GM21737 (cell line): ENCODE data around the gene TTYH3.
A peak's percentile ranks its signal among the peaks of the same experiment; 100 is the strongest.
"Not testable (repeated sequence)": the region's sequence is repeated elsewhere in the genome, so short reads cannot be mapped to it uniquely, and the experiment has no call there.

Source experiments
- ATAC-seq: cut with Tn5 transposase; IDR thresholded peaks from one replicate; pipeline ENCODE4 v1.9.1; 2021; ENCODE audit warnings: mild to moderate bottlenecking, moderate library complexity; ENCODE audit not compliant: unreplicated experiment

Gene TTYH3, protein sequence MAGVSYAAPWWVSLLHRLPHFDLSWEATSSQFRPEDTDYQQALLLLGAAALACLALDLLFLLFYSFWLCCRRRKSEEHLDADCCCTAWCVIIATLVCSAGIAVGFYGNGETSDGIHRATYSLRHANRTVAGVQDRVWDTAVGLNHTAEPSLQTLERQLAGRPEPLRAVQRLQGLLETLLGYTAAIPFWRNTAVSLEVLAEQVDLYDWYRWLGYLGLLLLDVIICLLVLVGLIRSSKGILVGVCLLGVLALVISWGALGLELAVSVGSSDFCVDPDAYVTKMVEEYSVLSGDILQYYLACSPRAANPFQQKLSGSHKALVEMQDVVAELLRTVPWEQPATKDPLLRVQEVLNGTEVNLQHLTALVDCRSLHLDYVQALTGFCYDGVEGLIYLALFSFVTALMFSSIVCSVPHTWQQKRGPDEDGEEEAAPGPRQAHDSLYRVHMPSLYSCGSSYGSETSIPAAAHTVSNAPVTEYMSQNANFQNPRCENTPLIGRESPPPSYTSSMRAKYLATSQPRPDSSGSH

GRCh38 chr7:2631946-2632732, at the start of gene TTYH3:
TTYH3 (plus strand) TSS chr7:2631986; CDS start chr7:2632156, 170 bp downstream.
- ATAC-seq = peak; percentile 26

DNA sequence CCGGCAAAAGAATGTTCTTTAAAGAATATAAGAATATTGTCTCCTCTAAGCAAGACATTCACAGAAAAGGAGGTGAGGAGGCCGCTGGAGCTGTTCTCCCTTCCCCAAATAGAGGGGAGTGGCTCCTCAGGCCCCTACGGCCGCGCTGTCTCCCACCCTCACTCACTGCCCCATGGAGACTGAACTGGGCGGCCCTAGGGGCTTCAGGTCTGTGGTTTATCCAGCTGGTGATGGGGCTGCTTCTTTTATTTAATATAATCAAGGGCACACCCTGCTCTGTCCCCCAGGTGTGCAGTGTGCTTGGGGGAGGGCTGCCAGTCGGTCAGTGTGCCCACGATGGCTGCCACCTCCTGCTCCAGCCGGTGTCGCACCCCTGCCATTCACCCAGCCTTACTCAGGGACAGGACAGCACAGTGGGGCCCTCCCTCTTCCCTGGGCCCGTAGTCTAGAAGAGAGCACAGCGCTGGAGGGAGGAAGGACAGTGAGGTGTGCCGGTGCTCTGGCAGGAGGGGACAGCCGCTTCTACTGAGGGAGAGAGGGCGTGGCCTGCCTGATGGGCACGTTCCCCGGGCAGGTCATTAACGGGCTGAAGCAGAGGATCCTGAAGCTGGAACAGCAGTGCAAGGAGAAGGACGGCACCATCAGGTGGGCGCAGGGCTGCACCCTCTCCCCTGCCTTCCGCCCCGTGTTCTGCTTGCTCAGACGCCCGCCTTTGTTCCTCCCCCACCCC, 49.6 kb upstream of the TTYH3 start:
- ATAC-seq = no peak

- no peak for ATAC-seq
Observed at GRCh38 chr7:2583798-2584580, 47.8 kb upstream of the TTYH3 start.

DNA sequence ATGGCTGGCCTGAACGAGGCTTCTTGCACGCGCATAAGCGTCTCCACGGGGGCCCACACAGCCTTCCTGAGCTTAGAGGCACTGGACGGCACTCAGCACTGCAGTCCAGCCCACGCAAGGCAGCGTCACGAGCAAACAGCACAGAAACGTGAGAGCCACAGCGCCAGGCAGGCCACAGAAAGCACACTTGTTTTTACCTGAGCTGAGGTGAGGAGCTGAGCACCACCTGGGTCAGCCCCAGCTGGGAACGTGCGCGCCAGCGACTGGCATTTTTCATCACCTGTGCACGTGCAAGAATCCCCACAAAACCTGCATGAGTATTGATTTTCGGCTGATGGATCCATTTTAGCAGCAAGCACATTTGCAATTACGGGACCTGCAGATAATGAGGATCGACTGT, 46.3 kb upstream of the TTYH3 start:
- no peak for ATAC-seq

GRCh38 chr7:2586326-2587020, 45.3 kb upstream of the TTYH3 start:
- ATAC-seq = no peak

GRCh38 chr7:2587134-2587533, 44.7 kb upstream of the TTYH3 start:
- ATAC-seq = no peak

GRCh38 chr7:2587778-2588177, 44.0 kb upstream of the TTYH3 start:
- ATAC-seq = no peak

DNA sequence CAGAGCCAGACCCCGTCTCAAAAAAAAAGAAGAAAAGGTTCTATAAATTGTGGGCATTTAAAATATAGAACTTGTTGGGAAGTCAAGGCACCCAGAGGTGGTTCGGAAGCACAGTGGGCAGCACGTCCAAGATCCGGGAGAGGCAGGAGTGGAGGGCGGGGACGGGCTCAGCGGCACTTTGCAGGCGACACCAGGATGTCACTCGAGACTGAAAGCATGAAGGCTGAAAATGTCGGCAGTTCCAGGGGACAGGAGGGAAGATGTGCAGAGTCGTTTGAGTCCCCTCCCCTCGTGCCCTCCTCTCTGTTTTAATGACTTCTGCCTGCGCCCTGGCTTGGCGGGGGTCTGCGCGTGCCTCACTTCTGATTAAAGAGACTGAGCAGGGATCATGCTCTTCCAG, 42.4 kb upstream of the TTYH3 start:
- no peak for ATAC-seq

DNA sequence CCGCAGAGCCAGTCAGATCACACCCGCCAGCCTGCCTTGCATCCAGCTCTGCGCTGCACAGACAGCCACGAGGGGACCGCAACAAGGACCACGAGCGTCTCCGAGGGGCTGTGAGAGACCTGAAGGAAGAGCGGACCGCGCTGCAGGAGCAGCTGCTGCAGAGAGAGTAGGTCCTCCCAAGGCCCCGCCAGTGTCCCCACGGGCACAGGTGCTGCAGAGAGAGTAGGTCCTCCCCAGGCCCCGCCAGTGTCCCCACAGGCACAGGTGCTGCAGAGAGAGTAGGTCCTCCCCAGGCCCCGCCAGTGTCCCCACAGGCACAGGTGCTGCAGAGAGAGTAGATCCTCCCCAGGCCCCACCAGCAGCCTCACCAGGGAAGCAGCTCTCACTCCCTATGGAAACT, 41.8 kb upstream of the TTYH3 start:
- ATAC-seq = not testable (repeated sequence)

GRCh38 chr7:2592375-2592865, 39.4 kb upstream of the TTYH3 start:
- ATAC-seq = no peak

GRCh38 chr7:2593036-2593727, 38.6 kb upstream of the TTYH3 start:
- ATAC-seq = no peak

DNA sequence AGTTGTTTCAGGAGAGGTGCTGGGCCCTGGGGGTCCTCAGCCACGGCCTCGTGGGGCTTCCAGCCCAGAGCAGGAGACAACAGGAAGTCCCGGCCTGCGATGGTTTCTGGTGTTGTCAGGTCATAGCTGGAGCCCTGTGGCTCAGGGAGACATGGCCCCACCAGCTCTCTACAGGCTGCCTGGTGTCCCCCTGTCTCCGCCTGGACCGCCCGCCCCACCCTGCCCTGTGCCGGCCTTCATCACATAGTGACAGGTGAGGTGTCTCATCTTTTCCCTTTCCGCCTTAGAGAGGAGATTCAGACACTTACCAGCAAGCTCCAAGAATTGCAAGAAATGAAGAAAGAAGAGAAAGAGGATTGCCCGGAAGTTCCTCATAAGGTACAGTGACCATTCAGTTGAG, 37.2 kb upstream of the TTYH3 start:
- ATAC-seq = no peak

GRCh38 chr7:2595258-2595860, 36.4 kb upstream of the TTYH3 start:
- ATAC-seq = no peak

DNA sequence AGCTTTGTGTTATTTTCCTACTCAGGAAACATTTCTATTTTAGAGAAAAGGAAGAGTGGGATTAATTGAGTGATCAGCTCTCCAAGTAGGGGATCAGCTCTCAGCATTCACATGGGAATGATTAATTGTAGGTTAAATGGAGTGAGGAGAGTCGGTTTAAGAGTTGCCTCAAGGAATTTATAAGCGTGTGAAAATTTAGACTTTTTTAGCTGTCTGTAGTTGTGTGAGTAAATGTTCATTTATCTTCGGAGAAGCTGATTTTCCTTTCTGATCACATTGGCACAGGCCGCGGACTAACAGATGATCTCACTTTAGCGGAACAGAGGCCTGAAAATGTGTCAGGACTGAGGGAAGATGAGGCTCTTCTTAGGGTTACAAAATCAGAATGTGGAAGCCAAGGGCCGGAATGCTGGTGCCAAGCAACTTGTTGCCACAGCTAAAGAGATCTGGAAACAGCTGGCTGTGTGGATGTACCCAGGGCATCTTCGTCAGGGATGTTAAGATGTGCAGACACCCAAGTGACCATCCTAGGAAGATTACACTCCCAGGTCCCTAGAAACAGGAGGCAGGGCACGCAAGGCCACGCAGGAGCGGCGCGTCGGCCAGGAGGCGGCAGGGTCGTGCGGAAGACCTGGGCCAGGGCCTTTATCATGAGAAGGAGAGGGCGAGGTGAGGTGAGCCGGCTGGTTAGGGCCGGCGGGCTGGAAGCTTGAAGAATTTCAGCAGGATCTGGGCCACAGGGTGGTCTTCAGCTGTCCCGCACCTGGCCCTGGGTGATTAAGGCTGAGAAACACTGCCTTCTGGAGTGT, 35.1 kb upstream of the TTYH3 start:
- ATAC-seq = no peak

GRCh38 chr7:2597273-2597640, 34.5 kb upstream of the TTYH3 start:
- no peak for ATAC-seq

- ATAC-seq = no peak
Observed at GRCh38 chr7:2598154-2598823, 33.5 kb upstream of the TTYH3 start.

DNA sequence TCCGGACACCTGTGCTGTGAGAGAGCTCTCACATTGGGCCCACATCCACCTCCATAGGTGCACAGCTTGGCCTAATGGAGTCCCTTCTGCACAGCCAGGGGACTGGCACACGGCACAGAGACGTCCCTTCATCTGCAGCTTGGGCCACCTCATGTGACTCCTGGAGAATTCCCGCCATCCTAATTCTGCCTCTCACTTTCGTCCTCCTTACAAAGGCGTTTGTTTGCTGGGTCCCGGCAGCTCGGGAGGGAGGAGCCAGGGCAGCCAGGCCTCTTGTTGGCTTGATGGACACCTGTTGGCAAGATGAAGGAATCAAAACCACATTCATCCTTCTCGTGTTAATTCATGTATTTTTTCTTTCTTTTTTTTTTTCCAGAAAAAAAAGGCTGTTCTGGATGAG, 30.7 kb upstream of the TTYH3 start:
- no peak for ATAC-seq
